OCI-LY1 (cell line): ENCODE data around the gene RFX1.

Experiments
- CTCF ChIP-seq: fragments of 200-600 bp; sonication (generic), shearing (Covaris generic); IDR thresholded peaks from 2 replicates; pipeline ENCODE4 v1.5.1; 2017; ENCODE audit warnings: mild to moderate bottlenecking, antibody characterized with exemption, low read length, moderate library complexity, mixed read lengths
- EZH2 ChIP-seq: fragments of 200-600 bp; sonication (generic), shearing (Covaris generic); IDR thresholded peaks from 2 replicates; pipeline ENCODE4 v1.8.0; 2017; ENCODE audit warnings: borderline replicate concordance, mixed run types, mild to moderate bottlenecking, antibody characterized with exemption, low read length, moderate library complexity, mixed read lengths

GRCh38 chr19:14027856-14028450, 21.8 kb upstream of the RFX1 start, which contains the start of gene RLN3:
- TF ChIP-seq CTCF (no peak), EZH2 (no peak)
